Measurements from ENCODE around the gene TNS1. TPM values are rescaled to one million over a fixed set of nuclear protein-coding genes. Genes with fewer than 3 reads are reported as not detected.
"Not testable (repeated sequence)": the region's sequence is repeated elsewhere in the genome, so short reads cannot be mapped to it uniquely, and the experiment has no call there.

Gene TNS1
- total and polyA plus RNA-seq, 5 donors: 243 to 647 (median 513) TPM

DNA sequence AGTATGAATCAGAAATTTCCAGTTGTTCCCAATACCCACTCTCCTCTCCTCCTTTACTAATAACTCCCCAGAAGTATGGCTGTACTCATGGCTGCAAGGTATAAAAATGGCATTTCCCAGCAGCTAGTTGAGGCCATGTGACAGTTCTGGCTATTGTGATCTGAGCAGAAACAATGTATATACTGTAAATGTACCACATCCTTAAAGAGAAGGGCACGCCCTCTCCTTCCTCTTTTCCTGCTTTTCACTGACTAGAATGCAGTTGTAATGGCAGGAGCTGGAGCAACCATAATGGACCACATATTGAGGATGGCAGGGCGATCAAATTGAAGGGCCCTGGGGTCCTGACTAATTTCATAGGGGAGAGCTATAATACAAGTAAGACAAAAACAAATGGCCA, 211.2 kb downstream of the TNS1 start:
- Histone ChIP-seq H3K9me3 (ENCODE audit: control insufficient read depth, low read length) (no peaks in the 10 kb centered on the region), H3K4me1 (ENCODE audit: control insufficient read depth, insufficient read depth, low read length) (peaks cover 8% of the 10 kb centered on the region), H3K27ac (ENCODE audit: low read length) (no peak overlapping the region), H3K27me3 (ENCODE audit: control insufficient read depth, insufficient read depth) (no peaks in the 10 kb centered on the region), H3K4me3 (ENCODE audit: low read length) (no peak overlapping the region)
- 94% methylated on average over 2 of the region's 2 CpGs for WGBS
- ATAC-seq (no peak), DNase-seq (no peak)
- intact Hi-C loops (cut with DNase I): loop anchor here in 2 of 4 donors (5.0 to 10.0 kb wide), 2 partner anchors 83 to 96 kb away; no protein-coding TSS in a partner anchor

DNA sequence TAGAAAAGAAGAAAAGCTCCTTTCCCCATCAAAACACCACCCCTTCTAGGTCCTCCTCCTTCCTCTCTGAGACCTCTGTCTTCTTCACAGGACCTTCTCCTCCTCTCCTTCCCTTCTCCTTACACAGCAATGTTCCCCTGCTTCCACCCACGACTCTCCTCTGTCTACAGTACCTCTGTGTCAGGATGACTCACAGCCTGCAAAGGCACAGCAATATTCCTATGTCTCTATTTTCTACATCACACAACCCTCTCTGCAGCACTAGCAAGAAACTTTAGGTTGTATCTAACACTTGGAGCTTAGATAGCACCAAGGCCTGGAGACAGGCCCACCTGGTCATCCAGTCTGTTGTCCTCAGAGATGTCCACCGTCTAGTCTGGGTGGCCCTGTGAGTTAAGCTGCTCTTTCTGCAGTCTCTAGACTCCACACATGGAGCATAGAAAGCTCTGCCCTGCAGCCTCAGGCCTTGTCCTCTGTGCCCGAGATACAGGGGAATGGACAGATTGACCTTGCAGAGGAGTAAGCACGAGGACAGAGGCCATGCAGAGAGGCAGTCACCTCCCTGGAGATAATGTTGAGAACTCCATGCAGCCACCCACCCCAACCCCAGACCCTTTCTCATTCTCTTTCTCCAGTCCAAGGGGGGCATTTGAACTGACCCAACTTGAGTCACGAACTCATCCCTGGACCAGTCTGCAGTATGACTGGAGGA, 212.0 kb downstream of the TNS1 start:
- H3K9me3 ChIP-seq (ENCODE audit: control insufficient read depth, low read length): no peaks in the 10 kb centered on the region
- no peak for DNase-seq
- no peak overlapping the region for H3K4me3 ChIP-seq (ENCODE audit: low read length)
- 77% methylated on average over 5 of the region's 5 CpGs for whole genome bisulfite sequencing
- peak in 1 of 2 donors; percentile 4 for ATAC-seq
- H3K4me1 ChIP-seq (ENCODE audit: control insufficient read depth, insufficient read depth, low read length): peaks cover 8% of the 10 kb centered on the region
- H3K27ac ChIP-seq (ENCODE audit: low read length): peak overlapping the region; percentile 43
- intact Hi-C loops (cut with DNase I): loop anchor here in 2 of 4 donors (5.0 to 10.0 kb wide), 2 partner anchors 84 to 96 kb away; no protein-coding TSS in a partner anchor
- no peaks in the 10 kb centered on the region for H3K27me3 ChIP-seq (ENCODE audit: control insufficient read depth, insufficient read depth)

DNA sequence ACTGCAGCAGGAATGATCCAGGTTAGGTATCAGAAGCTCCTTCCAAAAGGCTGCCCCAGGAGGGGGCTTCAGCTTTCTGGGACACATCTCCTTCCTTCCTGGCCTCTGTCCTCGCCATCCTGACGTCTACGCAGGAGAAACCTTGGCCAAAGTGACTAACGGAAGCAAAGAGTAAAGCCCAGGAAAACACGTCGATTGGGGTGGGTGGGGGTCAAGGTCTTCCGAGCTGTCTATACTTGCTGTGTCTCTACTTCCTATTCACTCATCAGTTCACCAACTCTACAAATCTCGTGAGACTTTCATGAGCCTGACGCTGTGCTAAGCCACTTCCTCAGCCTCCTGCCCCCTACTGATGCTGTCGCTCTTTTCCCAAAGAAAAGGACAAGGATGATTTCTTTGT, 212.6 kb downstream of the TNS1 start:
- DNase-seq: peak in 1 of 3 donors; percentile 48
- H3K27me3 ChIP-seq (ENCODE audit: control insufficient read depth, insufficient read depth): no peaks in the 10 kb centered on the region
- H3K27ac ChIP-seq (ENCODE audit: low read length): no peak overlapping the region
- no peak for ATAC-seq
- H3K4me1 ChIP-seq (ENCODE audit: control insufficient read depth, insufficient read depth, low read length): peaks cover 8% of the 10 kb centered on the region
- no peaks in the 10 kb centered on the region for H3K9me3 ChIP-seq (ENCODE audit: control insufficient read depth, low read length)
- 49% methylated on average over 10 of the region's 10 CpGs for WGBS
- H3K4me3 ChIP-seq (ENCODE audit: low read length): no peak overlapping the region
- intact Hi-C loops (cut with DNase I): loop anchor here in 2 of 4 donors (5.0 to 10.0 kb wide), 2 partner anchors 85 to 97 kb away; no protein-coding TSS in a partner anchor

DNA sequence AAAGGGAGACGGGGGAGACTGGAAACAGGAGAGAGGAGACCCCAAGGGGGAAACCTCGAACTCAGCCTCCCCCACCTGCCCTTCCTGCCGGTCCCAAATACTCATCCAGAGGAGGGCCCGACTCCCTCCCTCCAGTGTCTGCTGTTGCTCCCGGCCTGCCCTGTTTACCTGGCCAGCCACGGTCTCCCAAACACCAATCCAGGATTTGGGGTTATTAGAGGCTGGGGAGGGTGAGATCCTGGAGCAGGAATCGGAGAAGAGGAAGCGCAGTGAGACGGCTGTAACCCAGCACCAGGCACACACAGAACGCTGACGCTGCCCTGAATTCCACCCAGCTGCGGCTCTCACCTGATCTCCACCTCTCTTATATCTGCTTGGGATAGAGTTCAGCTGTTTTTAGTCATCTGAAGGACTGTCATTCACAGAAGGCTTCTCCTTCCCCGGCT, 213.0 kb downstream of the TNS1 start:
- DNase-seq: peak in 1 of 3 donors; percentile 38
- 59% methylated on average over 13 of the region's 13 CpGs for WGBS
- no peak for ATAC-seq
- intact Hi-C loops (cut with DNase I): loop anchor here (2.0 to 10.0 kb wide), 8 partner anchors 85 to 275 kb away; partner anchors contain the start of gene RUFY4 (in 2 of the 4)
- H3K27ac ChIP-seq (ENCODE audit: low read length): peak overlapping the region; percentile 31
- H3K9me3 ChIP-seq (ENCODE audit: control insufficient read depth, low read length): no peaks in the 10 kb centered on the region
- H3K4me3 ChIP-seq (ENCODE audit: low read length): no peak overlapping the region
- H3K4me1 ChIP-seq (ENCODE audit: control insufficient read depth, insufficient read depth, low read length): peaks cover 8% of the 10 kb centered on the region
- H3K27me3 ChIP-seq (ENCODE audit: control insufficient read depth, insufficient read depth): no peaks in the 10 kb centered on the region

DNA sequence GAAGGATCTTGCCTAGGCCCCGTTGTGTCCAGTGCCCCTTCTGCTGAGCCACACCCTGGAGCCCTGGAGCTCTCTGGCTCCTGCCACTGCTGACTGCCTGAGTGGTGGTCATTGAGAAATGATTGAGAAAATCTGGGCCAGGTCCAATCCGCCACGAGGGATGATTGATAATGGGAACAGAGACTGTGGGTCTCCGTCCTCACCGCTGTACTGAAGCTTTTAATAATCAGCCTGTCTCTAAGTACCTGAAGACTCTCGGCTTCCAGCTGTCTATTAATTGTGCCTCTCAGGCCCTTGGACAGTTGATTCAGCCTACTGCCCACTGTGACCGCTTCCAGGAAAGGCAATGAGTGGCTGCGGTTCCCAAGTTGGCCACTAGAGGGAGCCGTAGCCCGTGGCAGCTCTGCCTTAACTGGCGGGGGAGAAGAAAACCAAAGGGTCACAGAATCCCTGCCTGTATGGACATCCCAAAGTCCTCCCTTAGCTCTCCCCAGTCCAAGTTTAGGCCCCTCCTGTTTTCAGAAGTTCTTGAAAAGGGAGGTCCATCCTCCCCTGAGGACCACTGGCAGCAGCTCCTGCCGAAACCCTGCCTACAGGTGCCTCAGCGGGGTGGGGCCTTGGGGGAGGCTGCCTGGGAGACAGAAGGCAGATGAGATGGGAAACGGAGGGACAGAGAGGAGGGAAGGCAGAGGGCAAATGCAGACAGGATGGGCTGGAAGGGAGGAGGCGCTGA, 213.6 kb downstream of the TNS1 start:
- H3K4me3 ChIP-seq (ENCODE audit: low read length): no peak overlapping the region
- 31% methylated on average over 15 of the region's 15 CpGs for WGBS
- ATAC-seq (peak; percentile 53 to 60), DNase-seq (peak; percentile 79 to 93 (median 93))
- H3K27ac ChIP-seq (ENCODE audit: low read length): peak overlapping the region; percentile 31
- peaks cover 4% of the 10 kb centered on the region for H3K4me1 ChIP-seq (ENCODE audit: control insufficient read depth, insufficient read depth, low read length)
- intact Hi-C loops (cut with DNase I): loop anchor here (2.0 to 10.0 kb wide), 6 partner anchors 98 to 276 kb away; partner anchors contain the start of gene RUFY4 (in 2 of the 4)
- no peaks in the 10 kb centered on the region for H3K9me3 ChIP-seq (ENCODE audit: control insufficient read depth, low read length)
- no peaks in the 10 kb centered on the region for H3K27me3 ChIP-seq (ENCODE audit: control insufficient read depth, insufficient read depth)

DNA sequence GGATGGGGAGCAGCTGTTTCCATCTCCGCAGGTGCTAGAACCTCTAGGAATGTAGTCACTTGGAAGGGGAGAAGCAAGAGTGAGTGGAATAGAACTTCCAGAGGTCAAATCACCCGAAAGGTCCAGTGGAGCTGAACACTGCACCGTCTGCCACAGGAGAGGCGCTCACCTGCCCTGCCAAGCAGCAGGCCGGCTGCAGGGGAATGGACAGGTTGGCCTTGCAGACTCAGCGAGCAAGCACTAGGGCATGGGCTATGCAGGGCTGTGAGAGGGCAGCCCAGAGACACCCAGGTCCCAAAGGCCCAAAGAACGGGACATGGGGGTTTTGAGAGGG, 214.2 kb downstream of the TNS1 start:
- peaks cover 3% of the 10 kb centered on the region for H3K4me1 ChIP-seq (ENCODE audit: control insufficient read depth, insufficient read depth, low read length)
- H3K9me3 ChIP-seq (ENCODE audit: control insufficient read depth, low read length): no peaks in the 10 kb centered on the region
- no peaks in the 10 kb centered on the region for H3K27me3 ChIP-seq (ENCODE audit: control insufficient read depth, insufficient read depth)
- ATAC-seq (no peak), DNase-seq (peak in 1 of 3 donors; percentile 30)
- WGBS: 95% methylated on average over 7 of the region's 7 CpGs
- H3K27ac ChIP-seq (ENCODE audit: low read length): no peak overlapping the region
- intact Hi-C loops (cut with DNase I): loop anchor here (2.0 to 10.0 kb wide), 6 partner anchors 98 to 276 kb away; partner anchors contain the start of gene RUFY4 (in 2 of the 4)
- no peak overlapping the region for H3K4me3 ChIP-seq (ENCODE audit: low read length)

DNA sequence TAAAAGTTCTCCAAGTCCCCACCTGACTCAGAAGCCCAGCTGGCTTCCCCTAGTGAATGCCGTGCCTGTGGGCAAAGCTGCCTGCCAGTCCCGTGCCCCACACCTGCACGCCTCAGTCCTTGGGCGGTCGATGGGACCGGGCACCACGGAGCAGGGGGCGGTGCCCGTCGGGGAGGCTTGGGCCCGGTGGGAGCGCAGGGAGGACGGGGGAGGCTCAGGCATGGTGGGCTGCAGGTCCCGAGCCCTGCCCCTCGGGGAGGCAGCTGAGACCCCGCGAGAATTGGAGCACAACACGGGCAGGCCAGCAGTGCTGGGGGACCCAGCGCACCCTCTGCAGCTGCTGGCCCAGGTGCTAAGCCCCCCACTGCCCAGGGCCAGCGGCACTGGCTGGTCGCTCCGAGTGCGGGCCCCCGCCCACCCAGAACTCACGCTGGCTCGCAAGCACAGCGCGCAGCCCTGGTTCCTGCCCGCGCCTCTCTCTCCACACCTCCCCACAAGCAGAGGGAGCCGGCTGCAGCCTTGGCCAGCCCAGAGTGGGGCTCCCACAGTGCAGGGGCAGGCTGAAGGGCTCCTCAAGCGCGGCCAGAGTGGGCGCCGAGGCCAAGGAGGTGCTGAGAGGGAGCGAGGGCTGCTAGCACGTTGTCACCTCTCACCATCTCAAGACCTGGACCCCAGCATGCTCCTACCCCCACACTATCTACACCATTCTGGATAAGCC, 215.5 kb downstream of the TNS1 start:
- ATAC-seq (no peak), DNase-seq (peak in 2 of 3 donors; percentile 12 to 42)
- intact Hi-C loops (cut with DNase I): loop anchor here (5.0 to 10.0 kb wide), 4 partner anchors 205 to 277 kb away; partner anchors contain the start of gene RUFY4 (in 2 of the 4)
- Histone ChIP-seq H3K9me3 (ENCODE audit: control insufficient read depth, low read length) (no peaks in the 10 kb centered on the region), H3K27me3 (ENCODE audit: control insufficient read depth, insufficient read depth) (no peaks in the 10 kb centered on the region), H3K4me1 (ENCODE audit: control insufficient read depth, insufficient read depth, low read length) (no peaks in the 10 kb centered on the region), H3K27ac (ENCODE audit: low read length) (no peak overlapping the region), H3K4me3 (ENCODE audit: low read length) (no peak overlapping the region)
- 97% methylated on average over 37 of the region's 37 CpGs for WGBS

DNA sequence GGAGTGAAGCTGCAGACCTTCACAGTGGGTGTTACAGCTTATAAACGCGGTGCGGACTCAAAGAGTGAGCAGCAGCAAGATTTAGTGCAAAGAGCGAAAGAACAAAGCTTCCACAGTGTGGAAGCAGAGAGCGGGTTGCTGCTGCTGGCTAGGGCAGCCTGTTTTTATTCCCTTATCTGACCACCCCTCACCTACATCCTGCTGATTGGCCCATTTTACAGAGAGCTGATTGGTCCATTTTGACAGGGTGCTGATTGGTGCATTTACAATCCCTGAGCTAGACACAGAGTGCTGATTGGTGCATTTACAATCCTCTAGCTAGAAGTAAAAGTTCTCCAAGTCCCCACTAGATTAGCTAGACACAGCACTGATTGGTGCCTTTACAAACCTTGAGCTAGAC, 216.2 kb downstream of the TNS1 start:
- 87% methylated on average over 5 of the region's 5 CpGs for whole genome bisulfite sequencing
- H3K9me3 ChIP-seq (ENCODE audit: control insufficient read depth, low read length); H3K27ac ChIP-seq (ENCODE audit: low read length); H3K4me3 ChIP-seq (ENCODE audit: low read length); ATAC-seq; H3K27me3 ChIP-seq (ENCODE audit: control insufficient read depth, insufficient read depth); H3K4me1 ChIP-seq (ENCODE audit: control insufficient read depth, insufficient read depth, low read length); DNase-seq: not testable (repeated sequence)
- intact Hi-C loops (cut with DNase I): loop anchor here (5.0 to 10.0 kb wide), 4 partner anchors 206 to 278 kb away; partner anchors contain the start of gene RUFY4 (in 2 of the 4)

DNA sequence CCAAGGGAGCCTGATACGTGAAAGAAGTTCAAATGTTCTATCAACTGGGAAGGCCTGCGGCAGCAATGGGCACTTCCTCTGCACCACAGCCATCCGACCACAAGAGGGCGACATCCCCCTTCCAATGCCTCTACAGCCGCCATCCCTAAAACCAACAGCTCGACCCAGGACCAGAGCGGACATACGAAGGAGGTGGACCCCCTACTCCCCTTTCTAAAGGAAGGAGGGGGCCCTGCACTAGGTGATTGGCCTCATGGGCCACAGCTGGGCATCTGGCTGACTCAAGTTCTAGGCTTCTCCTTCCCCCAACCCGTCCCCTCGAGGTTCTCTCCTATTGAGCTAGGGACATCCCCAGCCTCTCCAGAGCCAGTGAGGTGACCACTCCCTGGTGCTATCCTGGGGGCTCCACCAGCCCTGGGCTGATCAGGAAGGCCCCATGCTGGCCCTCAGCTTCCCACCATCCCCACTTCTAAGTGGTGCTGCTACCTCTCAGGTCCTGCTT, 217.2 kb downstream of the TNS1 start:
- intact Hi-C loops (cut with DNase I): loop anchor here (2.0 to 10.0 kb wide), 7 partner anchors 203 to 283 kb away; partner anchors contain the start of gene RUFY4 (in 3 of the 4)
- peak; percentile 74 to 76 for ATAC-seq
- Histone ChIP-seq H3K9me3 (ENCODE audit: control insufficient read depth, low read length) (no peaks in the 10 kb centered on the region), H3K27me3 (ENCODE audit: control insufficient read depth, insufficient read depth) (no peaks in the 10 kb centered on the region), H3K4me1 (ENCODE audit: control insufficient read depth, insufficient read depth, low read length) (no peaks in the 10 kb centered on the region), H3K27ac (ENCODE audit: low read length) (no peak overlapping the region), H3K4me3 (ENCODE audit: low read length) (no peak overlapping the region)
- peak; percentile 71 to 92 (median 91) for DNase-seq
- WGBS: 20% methylated on average over 10 of the region's 10 CpGs

DNA sequence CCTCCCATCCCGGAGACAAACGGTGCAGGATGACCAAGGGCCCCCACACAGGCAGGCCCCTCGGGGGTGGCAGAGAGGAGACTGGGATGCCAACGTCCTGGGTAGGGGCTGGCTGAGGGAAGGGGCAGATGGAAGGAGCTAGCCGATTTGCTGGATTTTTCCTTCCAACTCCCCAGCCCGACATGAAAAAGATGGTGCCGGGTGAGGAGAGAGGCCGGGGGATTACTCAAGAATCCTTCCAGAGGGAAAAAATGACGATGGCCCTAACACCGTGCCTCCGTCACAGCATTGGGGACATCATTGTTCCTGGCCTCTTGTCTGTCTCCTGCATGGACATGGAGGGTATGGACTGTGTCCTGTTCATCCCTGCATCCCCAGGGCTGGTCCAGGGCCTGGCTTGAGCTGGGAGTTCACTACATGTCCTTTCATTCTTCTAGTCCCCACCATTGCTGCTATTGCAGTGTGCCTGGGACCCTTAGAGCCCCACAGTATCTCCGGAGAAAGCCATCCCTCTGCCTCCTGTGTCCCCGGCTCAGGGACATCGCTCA, 217.7 kb downstream of the TNS1 start:
- DNase-seq: peak in 1 of 3 donors; percentile 29
- H3K4me1 ChIP-seq (ENCODE audit: control insufficient read depth, insufficient read depth, low read length): no peaks in the 10 kb centered on the region
- intact Hi-C loops (cut with DNase I): loop anchor here (2.0 to 10.0 kb wide), 7 partner anchors 204 to 284 kb away; partner anchors contain the start of gene RUFY4 (in 3 of the 4)
- H3K27me3 ChIP-seq (ENCODE audit: control insufficient read depth, insufficient read depth): no peaks in the 10 kb centered on the region
- no peak overlapping the region for H3K27ac ChIP-seq (ENCODE audit: low read length)
- no peak overlapping the region for H3K4me3 ChIP-seq (ENCODE audit: low read length)
- no peaks in the 10 kb centered on the region for H3K9me3 ChIP-seq (ENCODE audit: control insufficient read depth, low read length)
- 61% methylated on average over 14 of the region's 14 CpGs for WGBS
- peak in 1 of 2 donors; percentile 26 for ATAC-seq
